Measurements from ENCODE around the gene PACS2.

The PACS2 gene

GRCh38 chr14:105430042-105430441 is 115.5 kb downstream of the PACS2 start:
- Histone ChIP-seq H3K36me3 (ENCODE audit: insufficient read depth, low read length) (no peaks in the 10 kb centered on the region), H3K9me3 (ENCODE audit: low read length) (no peaks in the 10 kb centered on the region), H3K27me3 (ENCODE audit: control insufficient read depth in 1 of 2, insufficient read depth in 2 of 2, low read length in 2 of 2) (no peaks in the 10 kb centered on the region), H3K4me1 (ENCODE audit: insufficient read depth, low read length) (no peaks in the 10 kb centered on the region), H3K4me3 (ENCODE audit: low read depth in 1 of 2, low read length in 2 of 2) (no peak overlapping the region), H3K27ac (ENCODE audit: low read depth, low read length) (no peak overlapping the region), H3K9ac (ENCODE audit: low read length) (no peak overlapping the region)

- H3K4me3 ChIP-seq (ENCODE audit: low read depth in 1 of 2, low read length in 2 of 2), result no peak overlapping the region
- no peaks in the 10 kb centered on the region for H3K4me1 ChIP-seq (ENCODE audit: insufficient read depth, low read length)
- no peak overlapping the region for H3K27ac ChIP-seq (ENCODE audit: low read depth, low read length)
- no peaks in the 10 kb centered on the region for H3K9me3 ChIP-seq (ENCODE audit: low read length)
- H3K9ac ChIP-seq (ENCODE audit: low read length), result no peak overlapping the region
- H3K27me3 ChIP-seq (ENCODE audit: control insufficient read depth in 1 of 2, insufficient read depth in 2 of 2, low read length in 2 of 2), result no peaks in the 10 kb centered on the region
- no peaks in the 10 kb centered on the region for H3K36me3 ChIP-seq (ENCODE audit: insufficient read depth, low read length)
These were observed 116.0 kb downstream of the PACS2 start for GRCh38 chr14:105430565-105430964.

- Histone ChIP-seq H3K9me3 (ENCODE audit: low read length) (no peaks in the 10 kb centered on the region), H3K27me3 (ENCODE audit: control insufficient read depth in 1 of 2, insufficient read depth in 2 of 2, low read length in 2 of 2) (no peaks in the 10 kb centered on the region), H3K27ac (ENCODE audit: low read depth, low read length) (no peak overlapping the region), H3K9ac (ENCODE audit: low read length) (no peak overlapping the region), H3K4me3 (ENCODE audit: low read depth in 1 of 2, low read length in 2 of 2) (no peak overlapping the region), H3K36me3 (ENCODE audit: insufficient read depth, low read length) (no peaks in the 10 kb centered on the region), H3K4me1 (ENCODE audit: insufficient read depth, low read length) (no peaks in the 10 kb centered on the region)
These were observed 116.7 kb downstream of the PACS2 start for GRCh38 chr14:105431256-105431655.

- Histone ChIP-seq H3K9ac (ENCODE audit: low read length) (no peak overlapping the region), H3K9me3 (ENCODE audit: low read length) (no peaks in the 10 kb centered on the region), H3K27ac (ENCODE audit: low read depth, low read length) (no peak overlapping the region), H3K36me3 (ENCODE audit: insufficient read depth, low read length) (no peaks in the 10 kb centered on the region), H3K4me3 (ENCODE audit: low read depth in 1 of 2, low read length in 2 of 2) (no peak overlapping the region), H3K4me1 (ENCODE audit: insufficient read depth, low read length) (no peaks in the 10 kb centered on the region), H3K27me3 (ENCODE audit: control insufficient read depth in 1 of 2, insufficient read depth in 2 of 2, low read length in 2 of 2) (no peaks in the 10 kb centered on the region)
These were observed 118.1 kb downstream of the PACS2 start for GRCh38 chr14:105432657-105433056.

GRCh38 chr14:105433161-105433605 is 118.6 kb downstream of the PACS2 start:
- Histone ChIP-seq H3K27ac (ENCODE audit: low read depth, low read length) (no peak overlapping the region), H3K9me3 (ENCODE audit: low read length) (no peaks in the 10 kb centered on the region), H3K9ac (ENCODE audit: low read length) (no peak overlapping the region), H3K36me3 (ENCODE audit: insufficient read depth, low read length) (no peaks in the 10 kb centered on the region), H3K27me3 (ENCODE audit: control insufficient read depth in 1 of 2, insufficient read depth in 2 of 2, low read length in 2 of 2) (no peaks in the 10 kb centered on the region), H3K4me3 (ENCODE audit: low read depth in 1 of 2, low read length in 2 of 2) (no peak overlapping the region), H3K4me1 (ENCODE audit: insufficient read depth, low read length) (no peaks in the 10 kb centered on the region)

- no peaks in the 10 kb centered on the region for H3K9me3 ChIP-seq (ENCODE audit: low read length)
- no peaks in the 10 kb centered on the region for H3K4me1 ChIP-seq (ENCODE audit: insufficient read depth, low read length)
- H3K4me3 ChIP-seq (ENCODE audit: low read depth in 1 of 2, low read length in 2 of 2), result no peak overlapping the region
- no peak overlapping the region for H3K9ac ChIP-seq (ENCODE audit: low read length)
- H3K27ac ChIP-seq (ENCODE audit: low read depth, low read length), result no peak overlapping the region
- no peaks in the 10 kb centered on the region for H3K27me3 ChIP-seq (ENCODE audit: control insufficient read depth in 1 of 2, insufficient read depth in 2 of 2, low read length in 2 of 2)
- H3K36me3 ChIP-seq (ENCODE audit: insufficient read depth, low read length), result no peaks in the 10 kb centered on the region
These were observed 121.9 kb downstream of the PACS2 start for GRCh38 chr14:105436402-105436801.

- no peaks in the 10 kb centered on the region for H3K36me3 ChIP-seq (ENCODE audit: insufficient read depth, low read length)
- H3K27ac ChIP-seq (ENCODE audit: low read depth, low read length), result no peak overlapping the region
- no peaks in the 10 kb centered on the region for H3K9me3 ChIP-seq (ENCODE audit: low read length)
- H3K4me3 ChIP-seq (ENCODE audit: low read depth in 1 of 2, low read length in 2 of 2), result no peak overlapping the region
- no peaks in the 10 kb centered on the region for H3K4me1 ChIP-seq (ENCODE audit: insufficient read depth, low read length)
- H3K9ac ChIP-seq (ENCODE audit: low read length), result no peak overlapping the region
- no peaks in the 10 kb centered on the region for H3K27me3 ChIP-seq (ENCODE audit: control insufficient read depth in 1 of 2, insufficient read depth in 2 of 2, low read length in 2 of 2)
These were observed 122.6 kb downstream of the PACS2 start for GRCh38 chr14:105436891-105437722.

- no peak overlapping the region for H3K27ac ChIP-seq (ENCODE audit: low read depth, low read length)
- no peaks in the 10 kb centered on the region for H3K27me3 ChIP-seq (ENCODE audit: control insufficient read depth in 1 of 2, insufficient read depth in 2 of 2, low read length in 2 of 2)
- no peak overlapping the region for H3K9ac ChIP-seq (ENCODE audit: low read length)
- no peaks in the 10 kb centered on the region for H3K4me1 ChIP-seq (ENCODE audit: insufficient read depth, low read length)
- no peaks in the 10 kb centered on the region for H3K9me3 ChIP-seq (ENCODE audit: low read length)
- no peak overlapping the region for H3K4me3 ChIP-seq (ENCODE audit: low read depth in 1 of 2, low read length in 2 of 2)
- no peaks in the 10 kb centered on the region for H3K36me3 ChIP-seq (ENCODE audit: insufficient read depth, low read length)
These were observed 123.4 kb downstream of the PACS2 start for GRCh38 chr14:105437723-105438500.

- Histone ChIP-seq H3K4me3 (ENCODE audit: low read depth in 1 of 2, low read length in 2 of 2) (no peak overlapping the region), H3K9me3 (ENCODE audit: low read length) (no peaks in the 10 kb centered on the region), H3K4me1 (ENCODE audit: insufficient read depth, low read length) (no peaks in the 10 kb centered on the region), H3K9ac (ENCODE audit: low read length) (no peak overlapping the region), H3K27me3 (ENCODE audit: control insufficient read depth in 1 of 2, insufficient read depth in 2 of 2, low read length in 2 of 2) (no peaks in the 10 kb centered on the region), H3K27ac (ENCODE audit: low read depth, low read length) (no peak overlapping the region), H3K36me3 (ENCODE audit: insufficient read depth, low read length) (no peaks in the 10 kb centered on the region)
These were observed 124.6 kb downstream of the PACS2 start for GRCh38 chr14:105439179-105439578.

GRCh38 chr14:105439710-105440553 is 125.4 kb downstream of the PACS2 start:
- Histone ChIP-seq H3K27me3 (ENCODE audit: control insufficient read depth in 1 of 2, insufficient read depth in 2 of 2, low read length in 2 of 2) (no peaks in the 10 kb centered on the region), H3K4me1 (ENCODE audit: insufficient read depth, low read length) (no peaks in the 10 kb centered on the region), H3K9me3 (ENCODE audit: low read length) (no peaks in the 10 kb centered on the region), H3K27ac (ENCODE audit: low read depth, low read length) (no peak overlapping the region), H3K4me3 (ENCODE audit: low read depth in 1 of 2, low read length in 2 of 2) (no peak overlapping the region), H3K36me3 (ENCODE audit: insufficient read depth, low read length) (no peaks in the 10 kb centered on the region), H3K9ac (ENCODE audit: low read length) (no peak overlapping the region)

GRCh38 chr14:105440554-105440900 is 126.0 kb downstream of the PACS2 start:
- Histone ChIP-seq H3K9ac (ENCODE audit: low read length) (no peak overlapping the region), H3K4me1 (ENCODE audit: insufficient read depth, low read length) (no peaks in the 10 kb centered on the region), H3K9me3 (ENCODE audit: low read length) (no peaks in the 10 kb centered on the region), H3K27me3 (ENCODE audit: control insufficient read depth in 1 of 2, insufficient read depth in 2 of 2, low read length in 2 of 2) (no peaks in the 10 kb centered on the region), H3K4me3 (ENCODE audit: low read depth in 1 of 2, low read length in 2 of 2) (no peak overlapping the region), H3K27ac (ENCODE audit: low read depth, low read length) (no peak overlapping the region), H3K36me3 (ENCODE audit: insufficient read depth, low read length) (no peaks in the 10 kb centered on the region)
